GM23338 (cell line): Measurements from ENCODE around the gene CPTP. TPM values are rescaled to one million over a fixed set of nuclear protein-coding genes. Genes with fewer than 3 reads are reported as not detected.
A peak's percentile ranks its signal among the peaks of the same experiment; 100 is the strongest.

Experiments
- ATAC-seq: fragments of 200-7000 bp; cut with Tn5 transposase; 3 replicates; pipeline ENCODE4 v1.9.1; 2020
- DNase-seq: peaks from one replicate; pipeline ENCODE4 v3.0.0-alpha.2; 2015; ENCODE audit warnings: low spot score
- H2AFZ ChIP-seq: fragments of 200-600 bp; sonication (generic); 2 replicates; pipeline ENCODE4 v1.8.0; 2016; ENCODE audit warnings: antibody characterized with exemption, mild to moderate bottlenecking, moderate library complexity
- H3F3A ChIP-seq: fragments of 200-600 bp; sonication (generic); replicated peaks from 2 replicates; pipeline ENCODE4 v1.8.0; 2017; ENCODE audit warnings: antibody characterized with exemption, mixed run types, low read depth
- H3K27ac ChIP-seq: fragments of 200-600 bp; sonication (generic); 2 replicates; pipeline ENCODE4 v1.6.1; 2016; ENCODE audit warnings: low read depth
- H3K27me3 ChIP-seq: fragments of 200-600 bp; sonication (generic); 2 replicates; pipeline ENCODE4 v1.8.0; 2016; ENCODE audit warnings: mild to moderate bottlenecking, mixed run types, moderate library complexity; ENCODE audit not compliant: insufficient read depth
- H3K36me3 ChIP-seq: fragments of 200-600 bp; sonication (generic); 2 replicates; pipeline ENCODE4 v1.8.0; 2016; ENCODE audit warnings: mild to moderate bottlenecking; ENCODE audit not compliant: insufficient read depth
- H3K4me1 ChIP-seq: fragments of 200-600 bp; sonication (generic); 2 replicates; pipeline ENCODE4 v1.8.0; 2016; ENCODE audit warnings: mild to moderate bottlenecking, moderate library complexity; ENCODE audit not compliant: insufficient read depth
- H3K4me2 ChIP-seq: fragments of 200-600 bp; sonication (generic); 2 replicates; pipeline ENCODE4 v1.7.1; 2017; ENCODE audit warnings: mixed run types
- H3K4me3 ChIP-seq: fragments of 200-600 bp; sonication (generic); 2 replicates; pipeline ENCODE4 v1.6.1; 2016; ENCODE audit warnings: mixed run types
- H3K79me2 ChIP-seq: fragments of 200-600 bp; sonication (generic); replicated peaks from 2 replicates; pipeline ENCODE4 v1.8.0; 2017; ENCODE audit warnings: mild to moderate bottlenecking; ENCODE audit not compliant: insufficient read depth
- H3K9me2 ChIP-seq: fragments of 200-600 bp; sonication (generic); 2 replicates; pipeline ENCODE4 v1.8.0; 2017; ENCODE audit not compliant: insufficient read depth
- H4K20me1 ChIP-seq: fragments of 200-600 bp; sonication (generic); replicated peaks from 2 replicates; pipeline ENCODE4 v1.8.0; 2017; ENCODE audit warnings: mild to moderate bottlenecking; ENCODE audit not compliant: insufficient read depth
- H3K27ac Mint-ChIP-seq: 2 replicates; pipeline ENCODE4 v1.8.0; 2020; ENCODE audit warnings: inconsistent platforms, mild to moderate bottlenecking, moderate library complexity, mixed read lengths
- H3K27me3 Mint-ChIP-seq: 3 replicates; pipeline ENCODE4 v1.8.0; 2022; ENCODE audit warnings: low read depth, mild to moderate bottlenecking, moderate library complexity, mixed read lengths, inconsistent platforms; ENCODE audit not compliant: insufficient read depth, poor library complexity
- H3K36me3 Mint-ChIP-seq: 3 replicates; pipeline ENCODE4 v1.8.0; 2021; ENCODE audit warnings: low read depth, mild to moderate bottlenecking, inconsistent platforms, moderate library complexity, mixed read lengths
- H3K4me1 Mint-ChIP-seq: 3 replicates; pipeline ENCODE4 v1.8.0; 2020; ENCODE audit warnings: mild to moderate bottlenecking, inconsistent platforms, mixed read lengths
- H3K4me3 Mint-ChIP-seq: 3 replicates; pipeline ENCODE4 v1.8.0; 2021; ENCODE audit warnings: moderate library complexity, mild to moderate bottlenecking, inconsistent platforms, mixed read lengths
- H3K9me3 Mint-ChIP-seq: 3 replicates; pipeline ENCODE4 v1.8.0; 2020; ENCODE audit warnings: moderate library complexity, mild to moderate bottlenecking, inconsistent platforms, mixed read lengths
- CREB1 ChIP-seq: fragments of 250-450 bp; sonication (Bioruptor Pico); IDR thresholded peaks from 2 replicates; pipeline ENCODE4 v1.5.0; 2020; ENCODE audit warnings: low read depth, mild to moderate bottlenecking, moderate library complexity
- CTCF ChIP-seq, 2 experiments: fragments of 200-600 bp in 1 of 2; sonication (generic) in 1 of 2; conservative IDR thresholded peaks; 2 replicates each; pipeline versions ENCODE4 v1.5.1 to v1.6.1; 2016 to 2017; ENCODE audit warnings: antibody characterized with exemption in 2 of 2, low read depth in 2 of 2, mild to moderate bottlenecking in 2 of 2, moderate library complexity in 1 of 2
- JUNB ChIP-seq: IDR thresholded peaks from one replicate; pipeline ENCODE4 v1.6.1; 2016; ENCODE audit warnings: antibody characterized with exemption; ENCODE audit not compliant: unreplicated experiment
- POLR2AphosphoS5 ChIP-seq: IDR thresholded peaks from 2 replicates; pipeline ENCODE4 v1.6.1; 2016; ENCODE audit warnings: antibody characterized with exemption, low read depth
- REST ChIP-seq: IDR thresholded peaks from one replicate; pipeline ENCODE4 v1.6.1; 2018; ENCODE audit warnings: antibody characterized with exemption; ENCODE audit not compliant: unreplicated experiment
- STAT1 ChIP-seq: IDR thresholded peaks from one replicate; pipeline ENCODE4 v1.6.1; 2016; ENCODE audit warnings: antibody characterized with exemption; ENCODE audit not compliant: unreplicated experiment
- ZNF114 ChIP-seq: fragments of 250-450 bp; sonication (Bioruptor Pico); IDR thresholded peaks from 2 replicates; pipeline ENCODE4 v1.5.0; 2020; ENCODE audit warnings: mild to moderate bottlenecking, moderate library complexity
- polyA plus RNA-seq: library from polyadenylated mRNA; unstranded; fragments of >200 nt; fragmentation: Nextera tagmentation; extraction: Ambion mirVana; gene quantifications from 2 replicates; pipeline ENCODE4 v1.2.1, GENCODE V29; 2016
- total RNA-seq: library from RNA; depleted of rRNA; stranded (reverse); fragments of >200 nt; shearing (Covaris generic); gene quantifications from 2 replicates; pipeline ENCODE4 v1.2.3, GENCODE V29; 2014

The CPTP gene
- total and polyA plus RNA-seq, 2 experiments from 2014 or later: 8.1 to 13.5 TPM

- TF ChIP-seq REST: no peak
- TF ChIP-seq POLR2AphosphoS5: no peak
- no peak for TF ChIP-seq CREB1 (CRISPR knock-in tag)
- TF ChIP-seq ZNF114 (CRISPR knock-in tag): no peak
- TF ChIP-seq JUNB: no peak
Measured at GRCh38 chr1:1309251-1310108, 15.1 kb upstream of the CPTP start (continued).

- ATAC-seq: no peak
- Mint-ChIP-seq H3K9me3 (no peaks in the 10 kb centered on the region), H3K4me3 (peak overlapping the region; percentile 78; the same call in 2 of the 3 replicates), H3K4me1 (peaks cover 19% of the 10 kb centered on the region; the same call in 2 of the 3 replicates), H3K36me3 (peaks cover 26% of the 10 kb centered on the region), H3K27ac (no peak overlapping the region), H3K27me3 (peaks cover 21% of the 10 kb centered on the region)
- Histone ChIP-seq H3K27ac (no peak overlapping the region), H3K9me2 (no peaks in the 10 kb centered on the region), H3K4me3 (peak overlapping the region; percentile 90; the same call in 1 of the 2 replicates), H4K20me1 (peaks cover 6% of the 10 kb centered on the region; the same call in 1 of the 2 replicates), H3K79me2 (peaks cover 5% of the 10 kb centered on the region; the same call in 1 of the 2 replicates), H3K27me3 (no peaks in the 10 kb centered on the region), H3K4me2 (peak overlapping the region; percentile 90; the same call in 1 of the 2 replicates), H3F3A (peaks cover 16% of the 10 kb centered on the region), H2AFZ (no peak overlapping the region), H3K36me3 (peaks cover 8% of the 10 kb centered on the region; the same call in 1 of the 2 replicates), H3K4me1 (peaks cover 4% of the 10 kb centered on the region; the same call in 1 of the 2 replicates)
- no peak for DNase-seq
- TF ChIP-seq JUNB (no peak), CTCF (conservative IDR thresholded peaks at IDR 0.05; ENCODE audit: low read depth in 2 of 2) (no peak), STAT1 (no peak), ZNF114 (CRISPR knock-in tag) (no peak)
Measured at GRCh38 chr1:1310109-1310385, 14.6 kb upstream of the CPTP start.
